ENCODE measurements around the gene PPFIA3.
A peak's percentile ranks its signal among the peaks of the same experiment; 100 is the strongest.
"Not testable (repeated sequence)": the region's sequence is repeated elsewhere in the genome, so short reads cannot be mapped to it uniquely, and the experiment has no call there.

The PPFIA3 gene

DNA sequence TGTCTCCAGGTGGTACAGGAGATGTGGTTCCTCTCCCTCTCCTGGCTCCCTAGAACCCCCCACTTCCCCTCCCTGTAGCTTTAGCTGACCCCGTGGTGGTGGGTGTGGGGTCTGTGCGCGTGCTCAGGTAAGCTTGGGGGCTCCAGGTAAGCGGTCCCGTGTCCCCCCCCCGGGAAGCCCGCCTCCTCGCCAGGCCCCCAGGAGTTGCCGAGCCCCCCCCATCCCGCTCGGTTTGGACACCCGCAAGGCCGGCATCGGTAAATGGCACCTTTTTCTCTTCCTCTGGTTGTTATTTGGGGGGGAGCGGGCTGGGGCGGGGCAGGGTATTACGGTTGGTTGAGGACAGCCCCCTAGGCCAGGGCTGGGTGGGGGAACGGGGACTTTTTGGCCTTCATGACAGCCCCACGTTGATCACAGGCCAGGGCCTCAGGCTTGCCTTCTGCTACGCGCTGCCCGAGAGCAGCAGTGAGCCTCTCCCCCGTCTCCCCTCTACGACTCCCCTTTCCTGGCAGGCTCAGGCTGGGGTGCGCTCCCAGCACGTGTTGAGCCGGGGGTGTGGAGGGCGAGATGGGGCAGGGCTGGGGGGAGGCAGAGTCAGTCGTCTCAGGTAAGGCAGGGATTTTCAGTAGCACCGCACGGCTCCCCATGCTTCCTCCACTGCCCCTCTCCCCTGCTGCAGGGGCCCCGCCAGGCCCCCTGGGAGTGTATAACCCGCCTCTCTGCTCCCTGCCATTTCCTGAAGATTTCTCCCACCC, 15.8 kb upstream of the PPFIA3 start:
- DNase-seq, result no peak

DNA sequence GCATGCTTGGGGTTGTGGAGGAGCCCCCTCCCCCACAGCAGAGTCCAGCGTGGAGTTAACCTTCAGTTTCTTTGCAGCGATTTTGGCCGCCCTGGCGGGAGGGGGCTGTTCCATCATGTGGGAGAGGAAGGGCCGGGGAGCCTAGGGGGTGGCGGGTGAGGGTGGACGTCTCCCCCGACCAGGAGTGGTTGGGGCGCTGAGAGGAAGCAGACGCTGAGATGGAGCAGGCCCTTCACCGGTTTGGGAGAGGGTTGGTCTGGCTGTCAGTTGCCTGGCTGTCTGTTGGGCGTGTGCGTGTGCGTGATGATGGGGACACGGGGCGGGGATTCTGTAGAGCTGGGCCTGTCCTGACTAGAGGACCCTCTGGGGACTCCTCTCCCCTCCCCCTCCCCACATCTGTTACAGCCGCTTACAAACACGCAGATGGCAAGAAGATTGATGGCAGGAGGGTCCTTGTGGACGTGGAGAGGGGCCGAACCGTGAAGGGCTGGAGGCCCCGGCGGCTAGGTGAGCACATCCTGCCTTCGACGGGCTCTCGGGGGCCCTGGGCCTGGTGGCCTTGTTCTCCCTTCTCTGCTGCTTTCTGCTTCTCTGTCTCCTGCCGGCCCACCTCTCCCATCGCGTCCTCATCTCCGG, 15.0 kb upstream of the PPFIA3 start:
- no peak for DNase-seq

DNA sequence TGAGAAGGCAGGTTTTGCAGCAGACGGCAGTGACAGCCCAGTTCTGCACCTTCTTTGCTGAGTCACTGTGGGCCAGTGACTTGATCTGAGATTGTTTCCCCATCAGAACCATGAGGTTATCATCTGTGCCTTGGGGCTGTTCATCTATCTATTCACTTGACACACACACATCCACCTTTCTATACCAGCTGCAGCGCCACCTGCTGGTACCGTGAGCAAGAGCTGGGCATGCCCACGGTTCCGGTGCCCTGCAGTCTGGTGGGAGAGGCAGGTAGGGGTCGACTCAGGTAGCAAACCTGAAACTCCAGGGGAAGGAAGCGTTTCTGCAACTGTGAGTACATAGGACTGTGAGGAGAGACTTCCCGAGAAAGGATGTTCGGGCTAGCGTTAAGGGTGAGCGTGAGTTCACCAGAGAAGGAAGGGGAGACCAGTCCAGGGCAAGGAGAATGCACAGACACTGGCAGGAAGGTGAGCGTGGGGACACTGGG, 12.7 kb upstream of the PPFIA3 start:
- peak; percentile 67 for DNase-seq

DNA sequence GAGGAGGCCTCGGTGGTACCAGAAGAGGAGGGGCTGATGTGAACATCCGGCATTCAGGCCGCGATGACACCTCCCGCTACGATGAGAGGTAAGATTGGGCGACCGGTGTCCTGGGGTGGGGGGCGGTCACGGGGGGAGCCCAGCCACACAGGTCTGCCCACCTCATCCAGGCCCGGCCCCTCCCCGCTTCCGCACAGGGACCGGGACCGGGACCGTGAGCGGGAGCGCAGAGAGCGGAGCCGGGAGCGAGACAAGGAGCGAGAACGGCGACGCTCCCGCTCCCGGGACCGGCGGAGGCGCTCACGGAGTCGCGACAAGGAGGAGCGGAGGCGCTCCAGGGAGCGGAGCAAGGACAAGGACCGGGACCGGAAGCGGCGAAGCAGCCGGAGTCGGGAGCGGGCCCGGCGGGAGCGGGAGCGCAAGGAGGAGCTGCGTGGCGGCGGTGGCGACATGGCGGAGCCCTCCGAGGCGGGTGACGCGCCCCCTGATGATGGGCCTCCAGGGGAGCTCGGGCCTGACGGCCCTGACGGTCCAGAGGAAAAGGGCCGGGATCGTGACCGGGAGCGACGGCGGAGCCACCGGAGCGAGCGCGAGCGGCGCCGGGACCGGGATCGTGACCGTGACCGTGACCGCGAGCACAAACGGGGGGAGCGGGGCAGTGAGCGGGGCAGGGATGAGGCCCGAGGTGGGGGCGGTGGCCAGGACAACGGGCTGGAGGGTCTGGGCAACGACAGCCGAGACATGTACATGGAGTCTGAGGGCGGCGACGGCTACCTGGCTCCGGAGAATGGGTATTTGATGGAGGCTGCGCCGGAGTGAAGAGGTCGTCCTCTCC, 11.5 kb upstream of the PPFIA3 start:
- no peak for DNase-seq

DNA sequence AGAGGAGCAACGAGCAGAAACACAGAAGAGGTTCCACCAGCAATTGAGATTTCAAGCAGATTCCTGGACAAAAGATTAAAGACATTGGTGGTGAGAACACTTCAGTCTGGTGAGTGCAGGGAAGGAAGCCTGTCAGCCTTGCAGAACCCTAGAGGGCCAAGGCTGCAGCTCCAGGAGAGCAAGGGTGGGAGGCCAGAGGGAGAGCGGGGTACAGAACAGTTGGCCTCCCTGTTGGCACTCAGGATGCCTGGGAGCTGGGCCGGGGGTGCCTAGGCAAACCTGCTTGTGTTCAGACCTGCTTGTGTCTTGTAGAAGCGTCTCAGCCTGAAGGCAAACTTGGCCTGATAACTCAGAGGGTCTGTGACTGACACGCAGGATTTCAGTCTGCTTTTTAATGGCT, 10.3 kb upstream of the PPFIA3 start:
- no peak for DNase-seq

DNA sequence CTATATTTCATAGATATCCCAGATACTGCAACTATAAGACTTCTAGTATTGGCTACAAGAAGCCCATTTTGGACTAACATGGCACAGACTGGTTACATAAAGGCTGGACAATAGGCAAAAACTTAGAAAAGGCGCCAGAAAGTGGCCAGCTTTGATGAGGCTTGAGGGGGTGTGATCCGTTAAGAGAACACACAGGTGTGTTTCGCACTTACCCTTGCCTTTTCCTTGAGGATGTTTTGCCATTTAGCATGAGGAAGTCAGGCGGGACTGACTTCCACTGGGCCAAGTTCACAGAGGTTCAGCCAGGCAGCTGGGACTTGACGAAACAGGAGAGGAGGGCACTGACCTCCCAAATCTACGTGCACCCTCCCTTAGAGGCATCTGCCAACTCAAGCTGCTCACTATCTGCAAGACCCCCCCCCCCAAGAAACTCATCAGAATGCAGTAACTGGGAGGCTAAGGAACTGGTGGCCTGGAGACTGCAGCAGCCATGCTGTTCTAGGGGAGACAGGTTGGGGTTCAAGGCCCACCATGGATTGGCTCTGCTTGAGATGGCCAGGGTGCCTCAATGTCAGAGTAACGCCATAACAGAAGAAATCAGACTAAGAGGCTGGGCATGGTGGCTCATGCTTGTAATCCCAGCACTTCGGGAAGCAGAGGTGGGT, 9.6 kb upstream of the PPFIA3 start:
- no peak for DNase-seq

DNA sequence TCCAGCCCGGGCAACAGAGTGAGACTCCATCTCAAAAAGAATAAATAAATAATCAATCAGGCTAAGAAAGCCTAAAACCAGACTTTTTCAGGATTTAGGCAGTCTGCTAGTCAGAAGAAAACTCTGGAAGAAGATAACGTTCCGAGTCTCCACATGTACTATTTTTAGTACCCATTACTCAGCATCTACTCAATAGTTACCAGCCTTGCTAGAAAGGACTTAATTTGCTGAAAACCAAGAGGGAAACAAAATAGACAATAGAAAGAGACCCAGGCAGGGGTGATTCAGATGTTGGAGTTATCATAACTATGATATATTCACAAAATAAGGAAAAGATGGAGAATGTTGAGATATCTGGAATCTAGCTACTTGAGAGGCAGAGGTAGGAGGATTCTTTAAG, 8.8 kb upstream of the PPFIA3 start:
- no peak for DNase-seq

DNA sequence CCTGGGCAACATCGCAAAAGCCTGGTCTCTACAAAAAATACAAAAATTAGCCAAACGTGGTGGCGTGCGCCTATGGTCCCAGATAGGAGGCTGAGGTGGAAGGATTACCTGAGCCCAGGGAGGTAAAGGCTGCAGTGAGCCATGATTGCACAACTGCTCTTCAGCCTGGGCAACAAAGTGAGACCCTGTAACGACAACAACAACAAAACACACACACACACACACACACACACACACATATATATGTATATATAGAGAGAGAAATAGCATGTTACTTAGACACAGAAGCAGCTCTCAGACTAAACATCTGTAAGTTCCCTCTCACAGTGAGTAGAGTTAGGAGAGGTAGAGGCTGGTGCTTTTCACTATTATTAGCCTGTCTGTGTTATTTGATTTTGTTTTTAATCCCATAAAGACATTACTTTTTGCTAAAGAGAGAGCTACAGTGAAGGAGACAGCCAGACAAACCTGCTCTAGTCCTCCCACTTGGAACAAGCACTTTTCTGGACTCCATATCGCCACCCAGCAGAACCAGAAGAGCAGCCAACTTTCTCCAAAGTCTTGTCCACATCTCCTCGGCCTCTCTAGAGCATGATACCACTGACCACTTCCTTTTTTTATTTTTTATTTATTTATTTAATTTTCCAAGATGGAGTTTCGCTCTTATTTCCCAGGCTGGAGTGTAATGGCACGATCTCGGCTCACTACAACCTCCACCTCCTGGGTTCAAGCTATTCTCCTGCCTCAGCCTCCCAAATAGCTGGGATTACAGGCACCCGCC, 7.9 kb upstream of the PPFIA3 start:
- DNase-seq, result no peak

DNA sequence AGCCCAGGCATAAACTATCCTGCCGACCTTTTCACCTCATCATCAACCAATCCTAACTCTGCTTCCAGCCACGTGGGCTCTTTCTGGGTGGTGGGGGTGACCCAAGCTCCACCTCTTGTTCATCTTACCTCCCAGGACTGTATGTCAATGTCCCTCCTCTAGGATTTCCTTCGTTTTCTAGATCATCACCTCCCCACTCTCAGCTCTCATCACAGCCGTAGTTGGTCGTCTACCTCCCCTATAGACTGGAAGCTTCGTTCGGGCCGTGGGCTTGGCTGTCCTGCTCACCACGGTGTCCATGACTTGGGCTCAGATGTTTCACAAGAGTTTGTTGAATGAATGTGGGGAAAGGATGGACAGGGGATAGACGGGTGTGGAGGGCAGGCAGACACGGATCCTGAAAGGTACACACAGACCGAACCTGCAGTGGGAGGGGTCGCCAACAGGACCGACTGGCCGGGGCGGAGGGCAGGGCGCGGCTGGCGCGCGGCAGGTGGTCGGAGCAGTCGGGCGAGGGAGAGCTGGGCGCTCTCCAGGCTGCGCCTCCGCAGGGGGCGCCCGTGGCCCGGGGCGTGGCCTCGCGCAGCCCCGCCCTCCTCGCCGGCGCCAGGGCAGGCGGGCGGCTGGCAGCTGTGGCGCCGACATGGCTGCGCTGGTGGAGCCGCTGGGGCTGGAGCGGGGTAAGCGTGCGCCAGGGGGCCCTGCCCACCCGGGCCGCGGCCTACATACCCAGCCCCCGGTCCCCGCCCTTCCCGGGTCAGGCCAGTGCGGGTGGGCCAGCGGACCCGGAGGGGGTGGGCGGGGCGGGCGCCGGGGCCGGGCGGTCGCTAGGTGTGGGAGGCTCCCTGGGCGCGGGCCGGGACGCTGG, 5.3 kb upstream of the PPFIA3 start, which contains the start of gene LIN7B:
Gene LIN7B (plus strand): TSS at position 609 of the 868 bp plus-strand sequence. CDS start 35 bp downstream, at position 644.
- peak; percentile 70 for DNase-seq

DNA sequence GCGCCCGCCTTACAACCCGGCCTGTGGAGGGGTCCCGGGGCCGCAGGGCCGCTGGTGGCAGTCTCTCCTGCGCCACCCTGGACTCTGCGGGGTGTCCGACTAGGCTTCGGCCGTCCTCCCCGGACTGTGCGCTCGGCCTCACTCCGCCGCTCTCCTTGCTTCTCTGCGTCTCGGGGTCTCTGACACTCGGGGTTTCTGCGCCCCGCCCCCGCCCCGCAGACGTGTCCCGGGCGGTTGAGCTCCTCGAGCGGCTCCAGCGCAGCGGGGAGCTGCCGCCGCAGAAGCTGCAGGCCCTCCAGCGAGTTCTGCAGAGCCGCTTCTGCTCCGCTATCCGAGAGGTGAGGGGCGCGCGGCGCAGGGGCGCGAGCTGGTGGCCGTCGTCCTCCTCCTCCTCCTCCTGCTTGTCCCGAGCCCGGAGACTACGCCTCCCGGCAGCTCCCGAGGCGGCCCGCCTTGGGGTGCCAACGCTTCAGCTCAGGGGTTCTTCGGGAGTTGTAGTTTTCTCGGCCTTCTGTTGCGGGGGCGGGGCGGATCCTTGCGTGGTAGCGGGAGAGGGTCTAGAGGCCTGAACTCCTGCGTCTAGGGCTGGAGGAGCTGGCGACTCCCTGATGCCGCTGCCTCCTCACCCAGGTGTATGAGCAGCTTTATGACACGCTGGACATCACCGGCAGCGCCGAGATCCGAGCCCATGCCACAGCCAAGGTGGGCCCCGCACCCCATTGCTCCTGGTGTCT, 4.5 kb upstream of the PPFIA3 start:
- peak; percentile 54 for DNase-seq

DNA sequence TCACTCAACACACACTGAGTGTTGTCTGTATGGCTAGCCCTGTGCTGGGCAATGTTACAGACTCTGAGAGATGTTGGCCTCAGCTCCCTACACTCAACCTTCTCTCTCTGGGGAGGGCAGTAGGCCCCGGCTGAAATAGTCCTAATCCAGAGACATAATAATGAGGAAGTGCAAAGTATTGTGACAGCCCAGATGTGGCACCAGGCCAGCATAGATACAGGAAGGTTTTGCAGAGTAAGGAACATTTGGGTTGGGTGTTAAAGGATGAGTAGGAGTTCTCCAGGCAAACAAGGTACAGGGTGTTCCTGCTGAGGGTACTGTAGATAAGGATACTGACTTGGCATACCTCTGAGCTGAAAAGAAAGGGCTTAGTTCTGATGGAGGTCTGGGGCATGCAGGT, 2.8 kb upstream of the PPFIA3 start:
- DNase-seq, result no peak

DNA sequence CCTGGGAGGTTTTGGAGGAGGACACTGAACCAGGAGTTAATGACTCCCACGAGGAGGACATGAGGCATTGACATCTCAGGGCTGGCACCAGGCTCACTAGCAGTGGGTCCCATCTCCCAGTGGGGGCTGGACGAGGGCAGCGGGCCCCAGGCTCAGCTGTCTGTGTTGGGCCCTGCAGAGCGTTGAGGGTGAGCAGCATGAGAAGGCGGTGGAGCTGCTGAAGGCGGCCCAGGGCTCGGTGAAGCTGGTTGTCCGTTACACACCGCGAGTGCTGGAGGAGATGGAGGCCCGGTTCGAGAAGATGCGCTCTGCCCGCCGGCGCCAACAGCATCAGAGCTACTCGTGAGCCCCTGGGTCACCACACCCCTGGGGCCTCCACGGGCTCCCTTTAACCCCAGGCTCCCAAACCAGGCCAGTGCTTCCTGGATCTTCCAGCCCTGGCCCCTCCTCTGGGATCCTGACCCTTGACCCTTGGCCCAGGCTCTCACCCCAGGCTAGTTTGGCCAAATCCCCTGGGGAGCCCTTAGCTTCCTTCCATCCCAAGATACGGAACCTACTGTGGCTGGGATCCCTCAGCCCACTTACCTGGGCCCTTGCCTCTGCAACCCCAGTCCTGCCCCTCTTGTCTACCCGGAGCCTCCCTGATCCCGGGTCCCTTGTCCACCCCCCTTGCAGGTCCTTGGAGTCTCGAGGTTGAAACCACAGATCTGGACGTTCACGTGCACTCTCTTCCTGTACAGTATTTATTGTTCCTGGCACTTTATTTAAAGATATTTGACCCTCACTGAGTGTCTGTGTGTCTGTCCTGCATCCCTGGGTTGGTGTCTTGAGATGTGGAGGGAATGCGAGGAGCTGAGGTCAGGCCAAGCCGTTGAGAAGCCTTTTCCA, 1.4 kb upstream of the PPFIA3 start:
- DNase-seq, result no peak

DNA sequence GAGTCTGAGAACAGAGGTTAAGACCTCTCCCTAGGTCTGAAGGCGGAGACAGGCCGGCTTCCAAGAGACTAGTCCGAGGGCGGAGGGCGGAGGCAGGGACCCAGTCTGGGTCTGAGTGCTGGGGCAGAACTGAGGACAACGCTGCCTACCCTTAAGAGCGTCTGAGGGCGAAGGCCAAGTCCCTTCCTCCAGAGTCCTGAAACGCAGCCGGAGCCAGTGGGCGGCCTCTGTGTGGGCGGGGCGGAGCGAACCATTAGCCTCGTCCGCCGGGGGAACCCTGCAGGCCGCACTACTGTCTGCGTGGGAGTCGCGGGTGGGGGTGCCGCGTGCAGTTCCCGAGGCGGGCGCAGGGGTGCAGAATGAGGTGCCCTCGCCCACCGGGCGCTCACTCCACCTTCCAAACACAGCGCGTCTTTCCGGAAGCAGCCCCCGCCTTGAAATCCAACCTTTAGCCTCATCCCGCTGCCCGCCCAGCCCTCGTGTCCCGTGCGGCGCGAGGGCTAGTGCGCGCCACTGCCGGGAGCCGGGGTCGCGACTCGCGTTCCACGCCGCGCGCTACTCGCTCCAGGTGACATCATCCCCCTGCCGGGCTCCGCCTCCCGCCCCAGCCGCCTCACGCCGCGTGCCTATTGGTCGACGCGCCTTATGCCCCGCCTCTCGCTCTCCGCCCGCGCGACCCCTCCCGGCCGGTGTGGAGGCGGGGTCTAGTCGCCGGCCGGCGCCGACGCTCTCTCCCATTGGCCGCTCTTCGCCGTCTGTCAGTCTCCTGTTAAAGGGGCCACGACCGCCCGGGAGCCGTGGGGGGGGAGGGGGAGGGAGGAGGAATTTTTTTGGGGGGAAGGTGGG, 556 bp upstream of the PPFIA3 start, which contains the start of gene C19orf73:
Gene C19orf73 (minus strand): TSS at position 579 of the 846 bp plus-strand sequence. CDS start 121 bp downstream, at position 458.
- peak; percentile 95 for DNase-seq

DNA sequence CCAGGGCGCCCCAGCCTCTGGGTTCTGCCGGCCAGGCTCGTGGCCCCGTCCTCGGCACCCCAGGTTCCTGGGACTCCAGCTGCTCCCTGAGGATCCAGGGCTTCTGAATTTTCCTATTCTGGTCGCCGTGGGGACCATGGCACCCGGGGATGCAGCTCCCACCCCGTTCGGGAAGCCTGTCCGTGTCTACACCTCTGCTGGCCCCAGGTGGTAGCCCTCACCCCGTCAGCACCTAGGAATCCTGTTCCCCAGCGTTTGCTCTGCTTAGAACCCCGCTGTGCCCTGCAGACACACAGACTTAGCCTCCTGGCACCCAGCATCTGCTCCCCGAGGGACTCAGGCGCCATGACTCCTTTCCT, 960 bp downstream of the PPFIA3 start:
- DNase-seq, result no peak

DNA sequence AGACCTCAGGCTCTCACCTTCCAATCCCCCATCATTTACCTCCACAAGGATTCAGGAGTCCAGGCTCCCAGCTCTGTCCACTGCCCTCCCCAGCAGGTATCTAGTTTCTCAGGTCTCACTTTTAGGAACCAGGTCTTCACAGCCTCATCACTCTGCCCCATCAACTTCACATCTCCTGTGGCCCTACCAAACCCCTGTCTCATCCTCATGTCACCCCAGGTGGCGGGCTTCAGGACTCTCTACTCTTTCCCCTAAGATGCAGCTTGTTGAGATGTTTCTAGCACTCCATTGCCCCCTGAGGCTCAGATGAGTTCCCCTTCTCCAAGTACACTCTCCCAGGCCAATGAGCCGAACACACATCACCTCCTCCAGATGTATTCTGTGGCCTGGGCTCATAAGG, 1.5 kb downstream of the PPFIA3 start:
- DNase-seq, result no peak

DNA sequence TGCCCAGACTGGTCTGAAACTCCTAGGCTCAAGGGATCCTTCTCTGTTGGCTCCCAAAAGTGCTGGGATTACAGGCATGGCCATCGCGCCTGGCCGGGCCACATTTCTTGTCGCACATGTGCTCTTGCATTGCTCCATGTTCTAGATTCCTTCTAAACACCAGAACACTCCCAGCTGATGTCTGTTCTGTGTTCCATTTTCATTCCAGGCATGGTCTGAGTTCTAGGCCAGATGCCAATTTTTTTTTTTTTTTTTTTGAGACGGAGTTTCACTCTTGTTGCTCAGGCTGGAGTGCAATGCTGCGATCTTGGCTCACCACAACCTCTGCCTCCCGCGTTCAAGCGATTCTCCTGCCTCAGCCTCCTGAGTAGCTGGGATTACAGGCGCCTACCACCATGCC, 2.5 kb downstream of the PPFIA3 start:
- not testable (repeated sequence) for DNase-seq

DNA sequence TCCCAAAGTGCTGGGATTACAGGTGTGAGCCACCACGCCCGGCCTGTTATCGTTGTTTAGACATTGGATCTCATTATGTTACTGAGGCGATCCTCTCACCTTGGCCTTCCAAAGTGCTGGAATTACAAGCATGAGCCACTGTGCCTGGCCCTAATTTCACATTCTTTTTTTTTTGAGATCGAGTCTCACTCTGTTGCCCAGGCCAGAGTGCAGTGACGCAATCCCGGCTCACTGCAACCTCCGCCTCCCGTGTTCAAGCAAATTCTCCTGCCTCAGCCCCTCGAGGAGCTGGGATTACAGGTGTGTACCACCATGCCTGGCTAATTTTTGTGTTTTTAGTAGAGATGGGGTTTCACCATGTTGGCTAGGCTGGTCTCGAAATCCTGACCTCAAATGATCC, 3.9 kb downstream of the PPFIA3 start:
- DNase-seq, result not testable (repeated sequence)

DNA sequence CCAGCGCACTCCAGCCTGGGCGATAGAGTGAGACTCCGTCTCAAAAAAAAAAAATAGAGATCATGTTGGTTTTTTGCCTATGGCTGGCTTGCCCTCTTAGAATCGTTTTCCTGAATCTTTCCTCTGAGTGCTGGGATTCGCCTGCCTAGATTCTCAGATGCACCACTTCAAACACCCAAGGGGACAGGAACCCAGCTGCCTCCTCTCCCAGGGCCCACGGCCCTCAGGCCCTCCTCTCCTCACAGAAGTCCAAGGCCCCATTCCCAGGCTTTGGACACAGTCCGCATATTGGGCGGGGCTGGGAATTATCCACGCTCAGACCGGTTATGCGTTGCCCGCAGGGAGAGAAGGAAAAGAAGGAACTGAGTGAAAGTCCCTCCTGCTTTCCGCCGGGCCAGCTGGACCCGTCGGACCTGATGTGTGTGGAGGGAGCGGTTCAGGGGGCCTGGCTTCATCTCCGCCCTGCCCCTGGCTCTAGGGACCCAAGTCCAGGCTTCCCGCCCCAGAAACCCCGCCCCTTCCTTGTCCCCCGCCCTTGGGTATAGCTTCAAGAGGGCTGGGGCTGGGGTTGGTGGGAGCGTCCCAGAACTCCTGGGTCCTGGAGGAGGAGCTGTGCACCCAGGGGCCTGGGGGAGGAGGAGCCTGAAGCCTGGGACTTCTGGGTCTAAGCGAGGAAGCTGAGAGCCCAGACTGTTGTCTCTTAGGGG, 5.8 kb downstream of the PPFIA3 start:
- DNase-seq, result no peak
